ENCODE measurements around the gene S1PR4. TPM values are rescaled to one million over a fixed set of nuclear protein-coding genes. Genes with fewer than 3 reads are reported as not detected.
A peak's percentile ranks its signal among the peaks of the same experiment; 100 is the strongest.
"Not testable (repeated sequence)": the region's sequence is repeated elsewhere in the genome, so short reads cannot be mapped to it uniquely, and the experiment has no call there.

The S1PR4 gene
- total RNA-seq, 1 experiment from 2014 or later, result 0.26 TPM

DNA sequence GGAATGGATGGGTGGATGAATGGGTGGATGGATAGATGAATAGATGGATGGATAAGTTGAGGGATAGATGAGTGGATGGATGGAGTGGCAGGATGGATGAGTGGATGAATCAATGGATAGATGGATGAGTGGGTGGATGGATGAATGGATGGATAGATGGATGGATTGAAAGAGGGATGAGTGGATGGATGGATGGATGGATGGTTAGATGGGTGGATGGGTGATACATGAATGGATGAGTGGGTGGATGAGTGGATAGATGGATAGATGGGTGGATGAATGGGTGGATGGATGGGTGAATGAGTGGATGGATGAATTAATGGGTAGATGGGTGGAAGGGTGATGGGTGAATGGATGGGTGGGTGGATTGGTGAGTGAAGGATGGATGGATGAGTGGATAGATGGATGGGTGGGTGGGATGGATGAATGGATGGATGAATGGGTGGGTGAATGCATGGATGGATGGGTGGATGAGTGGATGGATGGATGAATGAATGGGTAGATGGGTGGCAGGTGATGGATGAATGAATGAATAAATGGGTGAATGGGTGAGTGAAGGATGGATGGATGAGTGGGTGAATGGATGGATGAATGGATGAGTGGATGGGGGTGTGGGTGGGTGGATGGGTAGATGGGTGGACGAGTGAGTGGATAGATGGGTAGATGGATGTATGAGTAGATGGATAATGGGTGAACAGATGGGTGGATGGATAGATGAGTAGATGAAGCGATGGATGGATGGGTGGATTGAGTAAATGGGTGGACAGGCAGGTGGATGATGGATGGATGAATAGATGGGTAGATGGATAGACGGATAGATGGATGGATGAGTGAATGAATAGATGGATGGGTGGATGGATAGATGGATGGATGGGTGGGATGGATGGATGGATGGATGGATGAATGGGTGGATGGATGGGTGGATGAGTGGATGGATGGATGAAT is 25.0 kb upstream of the S1PR4 start:
- Histone ChIP-seq H3K9me3 (ENCODE audit: low read length) (no peaks in the 10 kb centered on the region), H3K9ac (ENCODE audit: low read length) (no peak overlapping the region), H4K20me1 (ENCODE audit: low read length) (no peaks in the 10 kb centered on the region), H3K4me2 (ENCODE audit: low read length) (no peak overlapping the region), H3K36me3 (ENCODE audit: low read depth, low read length) (no peaks in the 10 kb centered on the region), H3K9me2 (replicated peaks; ENCODE audit: low read length) (no peaks in the 10 kb centered on the region), H3K79me2 (ENCODE audit: low read length) (no peaks in the 10 kb centered on the region), H2AFZ (ENCODE audit: low read length) (no peak overlapping the region), H3F3A (ENCODE audit: low read length, unreplicated experiment) (no peaks in the 10 kb centered on the region), H3K4me3 (ENCODE audit: low read length) (no peak overlapping the region), H3K27me3 (ENCODE audit: low read length) (no peaks in the 10 kb centered on the region), H3K27ac (ENCODE audit: low read length) (no peak overlapping the region), H3K4me1 (ENCODE audit: insufficient read depth, low read length) (peaks cover 12% of the 10 kb centered on the region)
- BruUV-seq (replicated peaks), result no TSS peak
- no peak for DNase-seq
- intact Hi-C loops (cut with micrococcal nuclease), result no loop called here
- CTCF ChIA-PET, result no interaction called here
- no peak for ATAC-seq
- POLR2A ChIA-PET (ENCODE audit: unreplicated experiment), result no interaction called here
- TF ChIP-seq EZH2 (IDR thresholded peaks at IDR 0.05; ENCODE audit: low read length, unreplicated experiment) (no peak), EZH2phosphoT487 (IDR thresholded peaks at IDR 0.05; ENCODE audit: borderline replicate concordance, low read length) (no peak)

DNA sequence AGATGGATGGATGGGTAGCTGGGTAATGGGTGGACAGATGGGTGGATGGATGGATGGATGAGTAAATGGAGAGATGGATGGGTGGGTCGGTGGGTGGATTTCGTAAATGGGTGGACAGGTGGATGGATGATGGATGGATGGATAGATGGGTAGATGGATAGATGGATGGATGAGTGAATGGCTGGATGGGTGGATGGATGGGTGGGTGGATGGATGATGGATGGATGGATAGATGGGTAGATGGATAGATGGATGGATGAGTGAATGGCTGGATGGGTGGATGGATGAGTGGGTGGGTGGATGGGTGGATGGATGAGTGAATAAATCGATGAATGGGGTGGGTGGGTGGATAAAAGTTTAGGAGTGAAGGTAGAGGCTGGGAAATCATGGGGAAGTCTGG is 24.1 kb upstream of the S1PR4 start:
- intact Hi-C loops (cut with micrococcal nuclease), result not testable (repeated sequence)

DNA sequence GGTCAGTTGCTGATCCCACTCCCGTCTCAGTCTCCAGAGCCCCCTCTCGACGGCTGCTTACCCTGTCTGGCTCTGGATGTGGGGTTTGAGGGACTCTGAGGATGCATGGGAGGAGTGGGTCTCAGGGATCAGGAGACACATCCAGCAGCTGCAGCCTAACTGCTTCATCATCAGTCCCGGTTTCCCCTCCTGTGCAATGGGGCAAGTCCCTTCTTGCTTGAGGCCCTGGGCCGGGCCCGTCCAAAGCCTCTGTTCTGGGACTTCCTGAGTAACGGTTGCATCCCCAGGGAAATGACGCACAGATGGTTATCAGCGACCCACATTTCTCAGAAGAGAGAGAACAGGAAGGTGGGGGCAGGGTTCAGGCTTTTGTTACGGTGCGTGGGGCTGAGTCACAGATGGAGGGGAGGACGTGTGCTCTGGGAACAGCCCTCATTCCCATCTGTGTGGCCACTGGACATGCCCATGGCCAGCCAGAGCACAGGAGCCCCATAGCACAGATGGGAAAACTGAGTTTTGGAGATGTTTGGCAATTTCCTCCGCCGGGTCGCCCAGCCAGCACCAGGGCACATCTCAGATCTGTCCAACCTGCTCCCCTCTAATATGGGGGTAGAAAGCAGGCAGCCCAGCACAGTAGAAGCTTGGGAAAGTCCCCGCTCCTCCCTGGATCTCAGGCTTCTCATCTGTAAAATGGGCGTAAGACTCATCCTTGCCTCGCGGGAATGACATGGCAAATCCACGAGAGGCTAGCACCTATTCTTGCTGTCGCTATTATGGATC is 23.4 kb upstream of the S1PR4 start:
- Histone ChIP-seq H4K20me1 (ENCODE audit: low read length) (no peaks in the 10 kb centered on the region), H3K4me2 (ENCODE audit: low read length) (peak overlapping the region; percentile 54; the same call in 1 of the 2 replicates), H3K36me3 (ENCODE audit: low read depth, low read length) (no peaks in the 10 kb centered on the region), H3K9me3 (ENCODE audit: low read length) (no peaks in the 10 kb centered on the region), H3K9ac (ENCODE audit: low read length) (peak overlapping the region; percentile 74), H3K9me2 (replicated peaks; ENCODE audit: low read length) (no peaks in the 10 kb centered on the region), H3K27me3 (ENCODE audit: low read length) (no peaks in the 10 kb centered on the region), H3F3A (ENCODE audit: low read length, unreplicated experiment) (no peaks in the 10 kb centered on the region), H2AFZ (ENCODE audit: low read length) (no peak overlapping the region), H3K4me1 (ENCODE audit: insufficient read depth, low read length) (peaks cover 12% of the 10 kb centered on the region), H3K27ac (ENCODE audit: low read length) (peak overlapping the region; percentile 95), H3K79me2 (ENCODE audit: low read length) (no peaks in the 10 kb centered on the region), H3K4me3 (ENCODE audit: low read length) (no peak overlapping the region)
- intact Hi-C loops (cut with micrococcal nuclease), result no loop called here
- no TSS peak for BruUV-seq (replicated peaks)
- DNase-seq, result peak; percentile 95
- peak; percentile 96 for ATAC-seq
- POLR2A ChIA-PET (ENCODE audit: unreplicated experiment), result no interaction called here
- CTCF ChIA-PET, result no interaction called here
- no peak for TF ChIP-seq EZH2phosphoT487 (IDR thresholded peaks at IDR 0.05; ENCODE audit: borderline replicate concordance, low read length)
- TF ChIP-seq, protein P1, sequence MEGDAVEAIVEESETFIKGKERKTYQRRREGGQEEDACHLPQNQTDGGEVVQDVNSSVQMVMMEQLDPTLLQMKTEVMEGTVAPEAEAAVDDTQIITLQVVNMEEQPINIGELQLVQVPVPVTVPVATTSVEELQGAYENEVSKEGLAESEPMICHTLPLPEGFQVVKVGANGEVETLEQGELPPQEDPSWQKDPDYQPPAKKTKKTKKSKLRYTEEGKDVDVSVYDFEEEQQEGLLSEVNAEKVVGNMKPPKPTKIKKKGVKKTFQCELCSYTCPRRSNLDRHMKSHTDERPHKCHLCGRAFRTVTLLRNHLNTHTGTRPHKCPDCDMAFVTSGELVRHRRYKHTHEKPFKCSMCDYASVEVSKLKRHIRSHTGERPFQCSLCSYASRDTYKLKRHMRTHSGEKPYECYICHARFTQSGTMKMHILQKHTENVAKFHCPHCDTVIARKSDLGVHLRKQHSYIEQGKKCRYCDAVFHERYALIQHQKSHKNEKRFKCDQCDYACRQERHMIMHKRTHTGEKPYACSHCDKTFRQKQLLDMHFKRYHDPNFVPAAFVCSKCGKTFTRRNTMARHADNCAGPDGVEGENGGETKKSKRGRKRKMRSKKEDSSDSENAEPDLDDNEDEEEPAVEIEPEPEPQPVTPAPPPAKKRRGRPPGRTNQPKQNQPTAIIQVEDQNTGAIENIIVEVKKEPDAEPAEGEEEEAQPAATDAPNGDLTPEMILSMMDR (conservative IDR thresholded peaks at IDR 0.05; ENCODE audit: low read depth, low read length), result no peak
- no peak for TF ChIP-seq EZH2 (IDR thresholded peaks at IDR 0.05; ENCODE audit: low read length, unreplicated experiment)

More for the DNA sequence above, 24.1 kb upstream of the S1PR4 start:
- H4K20me1 ChIP-seq (ENCODE audit: low read length); H3F3A ChIP-seq (ENCODE audit: low read length, unreplicated experiment); H3K36me3 ChIP-seq (ENCODE audit: low read depth, low read length); H3K9me2 ChIP-seq (replicated peaks; ENCODE audit: low read length); H2AFZ ChIP-seq (ENCODE audit: low read length); BruUV-seq (replicated peaks); H3K27me3 ChIP-seq (ENCODE audit: low read length); POLR2A ChIA-PET (ENCODE audit: unreplicated experiment); H3K4me3 ChIP-seq (ENCODE audit: low read length); ATAC-seq; H3K9me3 ChIP-seq (ENCODE audit: low read length); H3K79me2 ChIP-seq (ENCODE audit: low read length); CTCF ChIA-PET; DNase-seq: not testable (repeated sequence)
- peaks cover 12% of the 10 kb centered on the region for H3K4me1 ChIP-seq (ENCODE audit: insufficient read depth, low read length)
- H3K9ac ChIP-seq (ENCODE audit: low read length), result peak overlapping the region; percentile 74
- H3K27ac ChIP-seq (ENCODE audit: low read length), result peak overlapping the region; percentile 95
- 0 out of 2 replicates have a peak overlapping the region, but pooled peaks have one; percentile 54 for H3K4me2 ChIP-seq (ENCODE audit: low read length)
